ENCODE measurements around the gene FGFRL1. TPM values are rescaled to one million over a fixed set of nuclear protein-coding genes. Genes with fewer than 3 reads are reported as not detected.

The FGFRL1 gene
- total RNA-seq, 1 experiment from 2014 or later = 26.1 TPM

- WGBS (ENCODE audit: extremely low coverage, insufficient read length, low lambda C conversion rate) = no CpG with 5 or more reads among the region's 40 CpGs
- H3K36me3 Mint-ChIP-seq (ENCODE audit: insufficient read depth in 1 of 3, low read depth in 3 of 3) = peaks cover 0 to 2% (median 0%) of the 10 kb centered on the region in 3 experiments; a peak in 2 of 7 replicates
Observed at GRCh38 chr4:1050486-1051213, 39.2 kb downstream of the FGFRL1 start.

More at GRCh38 chr4:1050486-1051213, 39.2 kb downstream of the FGFRL1 start:
- Histone ChIP-seq H2BK12ac (ENCODE audit: insufficient read length, low read depth, low read length) (no peak overlapping the region), H2BK5ac (ENCODE audit: insufficient read length, low read length) (no peak overlapping the region), H3K23ac (ENCODE audit: insufficient read length, low read depth, low read length) (no peak overlapping the region), H4K8ac (replicated peaks; ENCODE audit: insufficient read length, low read depth, low read length) (no peak overlapping the region), H3K23me2 (ENCODE audit: insufficient read length, low read depth, low read length, poor library complexity, severe bottlenecking) (no peaks in the 10 kb centered on the region), H2BK120ac (ENCODE audit: low read depth, low read length, poor library complexity, severe bottlenecking) (no peak overlapping the region), H2BK20ac (ENCODE audit: low read depth, low read length, poor library complexity, severe bottlenecking) (no peak overlapping the region), H3K27me3 (ENCODE audit: insufficient read depth, low read length) (no peaks in the 10 kb centered on the region; the same call in 1 of the 2 replicates), H3K9ac (ENCODE audit: extremely low read depth, insufficient read length, low read length) (no peak overlapping the region), H3K4ac (ENCODE audit: low read depth, low read length) (no peak overlapping the region), H3K4me1 (ENCODE audit: insufficient read depth, low read length) (no peaks in the 10 kb centered on the region), H3K14ac (ENCODE audit: insufficient read depth, low read length) (no peak overlapping the region), H3K18ac (ENCODE audit: insufficient read length, low read depth, low read length) (no peak overlapping the region), H3T11ph (ENCODE audit: low read length) (no peak overlapping the region), H4K5ac (ENCODE audit: insufficient read length, low read depth, low read length) (no peak overlapping the region), H4K20me1 (ENCODE audit: control insufficient read depth, insufficient read depth, insufficient read length) (no peaks in the 10 kb centered on the region), H2AK5ac (ENCODE audit: insufficient read length, low read length) (no peak overlapping the region), H3K79me2 (ENCODE audit: insufficient read depth, low read length) (no peaks in the 10 kb centered on the region), H2BK15ac (ENCODE audit: low read depth, low read length) (no peak overlapping the region), H3K56ac (ENCODE audit: insufficient read length, low read depth, low read length) (no peak overlapping the region), H3K4me2 (ENCODE audit: insufficient read depth, insufficient read length, low read length) (no peak overlapping the region), H4K91ac (ENCODE audit: insufficient read length, low read depth, low read length) (no peak overlapping the region), H3K9me3 (ENCODE audit: control insufficient read depth, low read depth, low read length) (no peaks in the 10 kb centered on the region), H3K79me1 (ENCODE audit: insufficient read depth, low read depth, low read length, poor library complexity, severe bottlenecking) (no peaks in the 10 kb centered on the region), H3K27ac (ENCODE audit: insufficient read length, low read depth, low read length) (no peak overlapping the region), H2AFZ (ENCODE audit: low read length) (no peak overlapping the region)
- no peak overlapping the region for H3K4me3 Mint-ChIP-seq
- H3K27me3 Mint-ChIP-seq (ENCODE audit: low read depth) = peaks cover 67% of the 10 kb centered on the region
- peaks cover 0 to 5% of the 10 kb centered on the region in 2 experiments; a peak in 3 of 5 replicates for H3K9me3 Mint-ChIP-seq
- DNase-seq = peak; percentile 76
- no peak overlapping the region for H3K27ac Mint-ChIP-seq
- peaks cover 3 to 5% of the 10 kb centered on the region in 2 experiments; a peak in 1 of 4 replicates for H3K4me1 Mint-ChIP-seq
- peak; percentile 84 for TF ChIP-seq CTCF (conservative IDR thresholded peaks at IDR 0.05)

All from H9 (cell line).